GM12864 (cell line): Measurements from ENCODE around the gene DAGLA.
A peak's percentile ranks its signal among the peaks of the same experiment; 100 is the strongest.

Source experiments
- DNase-seq: peaks from one replicate; pipeline ENCODE4 v3.0.0-alpha.2; 2011; ENCODE audit warnings: low read depth
- H3K4me3 ChIP-seq: 2 replicates; pipeline ENCODE4 v1.5.1; 2011; ENCODE audit warnings: mild to moderate bottlenecking, low read depth, low read length, control low read depth
- CTCF ChIP-seq: IDR thresholded peaks from 2 replicates; pipeline ENCODE4 v1.5.1; 2011; ENCODE audit warnings: low read depth, mild to moderate bottlenecking, moderate library complexity, low read length, control low read depth, inconsistent platforms; ENCODE audit errors: missing control alignments

DAGLA gene

GRCh38 chr11:61732705-61733104, 52.5 kb downstream of the DAGLA start:
- no peak for TF ChIP-seq CTCF
- DNase-seq: no peak

GRCh38 chr11:61733120-61733978, 53.2 kb downstream of the DAGLA start:
- TF ChIP-seq CTCF: peak; percentile 99
- peak; percentile 55 for DNase-seq
- no peak overlapping the region for H3K4me3 ChIP-seq

More at GRCh38 chr11:61732705-61733104, 52.5 kb downstream of the DAGLA start:
- H3K4me3 ChIP-seq: no peak overlapping the region

- TF ChIP-seq CTCF: no peak
- DNase-seq: no peak
- H3K4me3 ChIP-seq: no peak overlapping the region
Observed at GRCh38 chr11:61734767-61735166, 54.6 kb downstream of the DAGLA start.

DNA sequence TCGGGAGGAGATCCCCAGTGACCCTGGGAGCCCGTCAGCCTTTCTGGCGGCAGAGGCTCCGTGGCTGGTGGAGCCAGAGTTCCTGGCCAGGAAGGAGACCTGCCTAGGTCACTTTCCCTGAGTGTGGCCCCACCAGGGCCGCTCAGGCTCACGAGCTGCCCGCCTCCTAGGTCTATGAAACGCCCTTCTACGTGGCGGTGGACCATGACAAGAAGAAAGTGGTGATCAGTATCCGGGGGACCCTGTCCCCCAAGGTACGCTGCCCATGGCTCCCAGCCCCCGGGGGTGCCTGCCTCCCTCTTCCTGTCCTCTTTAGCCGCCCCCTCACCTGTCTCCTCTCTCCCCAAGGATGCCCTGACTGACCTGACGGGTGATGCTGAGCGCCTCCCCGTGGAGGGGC, 55.2 kb downstream of the DAGLA start:
- no peak for DNase-seq
- no peak for TF ChIP-seq CTCF
- H3K4me3 ChIP-seq: no peak overlapping the region

DNA sequence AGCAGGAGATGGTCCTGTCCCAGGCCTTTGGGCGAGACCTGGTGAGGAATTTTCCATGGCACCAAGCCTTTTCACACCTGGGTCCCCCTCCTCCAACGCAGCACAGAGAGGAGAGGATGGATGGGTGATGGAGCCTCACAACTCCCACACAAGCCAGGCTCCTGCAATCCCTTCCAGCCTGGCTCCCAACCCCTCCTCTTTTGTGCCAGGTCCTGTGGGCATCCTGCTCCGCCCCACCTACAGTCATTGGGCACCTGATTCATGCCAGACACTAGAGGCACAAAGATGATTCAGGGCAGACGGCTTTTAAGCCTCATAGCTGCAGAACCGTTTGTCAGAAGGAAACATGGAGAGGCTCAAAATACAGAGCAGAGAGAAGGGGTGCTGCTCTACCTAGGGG, 56.1 kb downstream of the DAGLA start:
- no peak for DNase-seq
- no peak for TF ChIP-seq CTCF
- H3K4me3 ChIP-seq: no peak overlapping the region

DNA sequence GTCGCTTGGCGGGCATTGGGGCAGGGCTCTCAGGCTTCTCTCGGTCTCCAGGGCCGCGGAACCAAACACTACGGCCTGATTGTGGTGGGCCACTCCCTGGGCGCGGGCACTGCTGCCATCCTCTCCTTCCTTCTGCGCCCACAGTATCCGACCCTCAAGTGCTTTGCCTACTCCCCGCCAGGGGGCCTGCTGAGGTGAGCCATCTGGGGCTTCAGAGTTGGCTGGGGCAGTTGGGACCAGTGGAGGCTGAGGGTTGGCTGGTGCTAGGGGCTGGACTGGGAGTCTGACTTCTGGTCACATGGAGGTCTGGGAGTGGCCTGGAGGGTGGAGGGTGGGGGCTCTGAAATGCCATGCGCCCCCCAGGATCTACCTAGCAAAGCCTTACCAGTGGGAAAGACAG, 56.9 kb downstream of the DAGLA start:
- no peak for DNase-seq
- peak; percentile 53 for TF ChIP-seq CTCF
- H3K4me3 ChIP-seq: no peak overlapping the region
